Neural cell (in vitro differentiated cells): Measurements from ENCODE around the gene TYW5. TPM values are rescaled to one million over a fixed set of nuclear protein-coding genes. Genes with fewer than 3 reads are reported as not detected.

Source experiments
- H2AFZ ChIP-seq: fragments of 200-600, 300-800 bp; sonication (generic), shearing (Covaris generic); 2 replicates; pipeline ENCODE4 v1.6.0; 2014; ENCODE audit warnings: low read depth, mild to moderate bottlenecking, antibody characterized with exemption, low read length, moderate library complexity
- H3F3A ChIP-seq: fragments of 200-600 bp; shearing (Covaris generic); 2 replicates; pipeline ENCODE4 v1.6.1; 2016; ENCODE audit warnings: mild to moderate bottlenecking, moderate library complexity, mixed read lengths, antibody characterized with exemption, low read length; ENCODE audit not compliant: insufficient read depth, poor library complexity, severe bottlenecking
- H3K27ac ChIP-seq: fragments of 200-600, 300-800 bp; sonication (generic), shearing (Covaris generic); 2 replicates; pipeline ENCODE4 v1.5.1; 2014; ENCODE audit warnings: mild to moderate bottlenecking, low read length, moderate library complexity
- H3K27me3 ChIP-seq: fragments of 300-800, 200-600 bp; sonication (generic), shearing (Covaris generic); 2 replicates; pipeline ENCODE4 v1.6.0; 2014; ENCODE audit warnings: mild to moderate bottlenecking, low read depth, low read length, moderate library complexity; ENCODE audit not compliant: insufficient read depth
- H3K36me3 ChIP-seq: fragments of 300-800, 200-600 bp; sonication (generic), shearing (Covaris generic); 2 replicates; pipeline ENCODE4 v1.5.1; 2014; ENCODE audit warnings: mild to moderate bottlenecking, antibody characterized with exemption, low read length, moderate library complexity; ENCODE audit not compliant: insufficient read depth
- H3K4me2 ChIP-seq: fragments of 300-800, 200-600 bp; sonication (generic), shearing (Covaris generic); 2 replicates; pipeline ENCODE4 v1.6.0; 2014; ENCODE audit warnings: mild to moderate bottlenecking, low read length
- H3K4me3 ChIP-seq: fragments of 300-800, 200-600 bp; sonication (generic), shearing (Covaris generic); 2 replicates; pipeline ENCODE4 v1.5.1; 2014; ENCODE audit warnings: mild to moderate bottlenecking, low read length, moderate library complexity
- H3K79me2 ChIP-seq: fragments of 200-600 bp; shearing (Covaris generic); replicated peaks from 2 replicates; pipeline ENCODE4 v1.6.0; 2014; ENCODE audit warnings: mild to moderate bottlenecking, low read length, moderate library complexity; ENCODE audit not compliant: insufficient read depth
- H3K9ac ChIP-seq: fragments of 300-800, 200-600 bp; sonication (generic), shearing (Covaris generic); 2 replicates; pipeline ENCODE4 v1.6.1; 2016; ENCODE audit warnings: mild to moderate bottlenecking, low read length, mixed read lengths
- H3K9me2 ChIP-seq: fragments of 200-600 bp; shearing (Covaris generic); 2 replicates; pipeline ENCODE4 v1.6.1; 2016; ENCODE audit warnings: mild to moderate bottlenecking, low read length, mixed read lengths; ENCODE audit not compliant: insufficient read depth
- H3K9me3 ChIP-seq: fragments of 200-600, 300-800 bp; sonication (generic), shearing (Covaris generic); 2 replicates; pipeline ENCODE4 v1.6.1; 2016; ENCODE audit warnings: mild to moderate bottlenecking, mixed run types, low read length, moderate library complexity, mixed read lengths
- H4K20me1 ChIP-seq: fragments of 200-600 bp; shearing (Covaris generic); 2 replicates; pipeline ENCODE4 v1.6.1; 2016; ENCODE audit warnings: mild to moderate bottlenecking, mixed run types; ENCODE audit not compliant: insufficient read depth
- CTCF ChIP-seq: fragments of 450-650 bp; IDR thresholded peaks from 2 replicates; pipeline ENCODE4 v1.5.1; 2014; ENCODE audit warnings: antibody characterized with exemption, mild to moderate bottlenecking, moderate library complexity; ENCODE audit not compliant: poor library complexity, severe bottlenecking
- EP300 ChIP-seq: fragments of 450-650 bp; conservative IDR thresholded peaks from 2 replicates; pipeline ENCODE4 v1.6.1; 2014; ENCODE audit warnings: antibody characterized with exemption, mild to moderate bottlenecking, moderate library complexity; ENCODE audit not compliant: poor library complexity, severe bottlenecking
- EZH2 ChIP-seq: fragments of 200-600, 300-800 bp; shearing (Covaris generic), sonication (generic); IDR thresholded peaks from 2 replicates; pipeline ENCODE4 v1.6.1; 2014; ENCODE audit warnings: antibody characterized with exemption, low read length, borderline replicate concordance, mild to moderate bottlenecking; ENCODE audit not compliant: insufficient read depth, poor library complexity, severe bottlenecking
- MXI1 ChIP-seq: fragments of 450-650 bp; conservative IDR thresholded peaks from 2 replicates; pipeline ENCODE4 v1.6.1; 2014; ENCODE audit warnings: antibody characterized with exemption, mild to moderate bottlenecking; ENCODE audit not compliant: poor library complexity, severe bottlenecking
- POLR2AphosphoS5 ChIP-seq: IDR thresholded peaks from 2 replicates; pipeline ENCODE4 v1.6.1; 2012
- RAD21 ChIP-seq: fragments of 450-650 bp; conservative IDR thresholded peaks from 2 replicates; pipeline ENCODE4 v1.6.1; 2014; ENCODE audit warnings: antibody characterized with exemption, mild to moderate bottlenecking, moderate library complexity
- REST ChIP-seq: IDR thresholded peaks from 2 replicates; pipeline ENCODE4 v1.6.1; 2012; ENCODE audit warnings: borderline replicate concordance
- SMC3 ChIP-seq: fragments of 450-650 bp; conservative IDR thresholded peaks from 2 replicates; pipeline ENCODE4 v1.6.1; 2014; ENCODE audit warnings: antibody characterized with exemption, mild to moderate bottlenecking, moderate library complexity; ENCODE audit not compliant: poor library complexity
- TAF1 ChIP-seq: IDR thresholded peaks from 2 replicates; pipeline ENCODE4 v1.6.1; 2012; ENCODE audit warnings: low read depth
- polyA plus RNA-seq: library from polyadenylated mRNA; depleted of rRNA; stranded (reverse); fragments of >200 nt; gene quantifications from 2 replicates; pipeline ENCODE4 v1.2.3, GENCODE V29; 2014

Gene TYW5
- polyA plus RNA-seq, 1 donor from 2014 or later = 15.2 TPM

GRCh38 chr2:199984755-199985154 lies 29.5 kb upstream of the TYW5 start:
- H3K27ac ChIP-seq = no peak overlapping the region
- H3K36me3 ChIP-seq = no peaks in the 10 kb centered on the region
- no peaks in the 10 kb centered on the region for H3F3A ChIP-seq
- no peaks in the 10 kb centered on the region for H3K9me2 ChIP-seq
- no peak overlapping the region for H3K9ac ChIP-seq
- H3K4me3 ChIP-seq = no peak overlapping the region
- TF ChIP-seq MXI1 (no peak), RAD21 (no peak), CTCF (no peak), EZH2 (no peak), SMC3 (no peak), TAF1 (no peak), EP300 (no peak), POLR2AphosphoS5 (no peak), REST (no peak)
- H3K4me2 ChIP-seq = no peak overlapping the region
- no peaks in the 10 kb centered on the region for H3K27me3 ChIP-seq
- H3K9me3 ChIP-seq = no peaks in the 10 kb centered on the region
- no peak overlapping the region for H2AFZ ChIP-seq
- no peaks in the 10 kb centered on the region for H4K20me1 ChIP-seq
- no peaks in the 10 kb centered on the region for H3K79me2 ChIP-seq

- no peaks in the 10 kb centered on the region for H3F3A ChIP-seq
- no peak overlapping the region for H3K9ac ChIP-seq
- H3K79me2 ChIP-seq = no peaks in the 10 kb centered on the region
- no peaks in the 10 kb centered on the region for H3K36me3 ChIP-seq
- H3K4me3 ChIP-seq = no peak overlapping the region
- no peaks in the 10 kb centered on the region for H3K9me3 ChIP-seq
- H3K27ac ChIP-seq = no peak overlapping the region
- TF ChIP-seq CTCF = no peak
- TF ChIP-seq EZH2 = no peak
- TF ChIP-seq TAF1 = no peak
- TF ChIP-seq MXI1 = no peak
- no peak for TF ChIP-seq REST
- no peak for TF ChIP-seq RAD21
- no peak for TF ChIP-seq POLR2AphosphoS5
- no peak for TF ChIP-seq EP300
- no peak for TF ChIP-seq SMC3
- H4K20me1 ChIP-seq = no peaks in the 10 kb centered on the region
- H2AFZ ChIP-seq = no peak overlapping the region
- no peaks in the 10 kb centered on the region for H3K9me2 ChIP-seq
- H3K27me3 ChIP-seq = no peaks in the 10 kb centered on the region
- H3K4me2 ChIP-seq = no peak overlapping the region
These were observed 28.9 kb upstream of the TYW5 start for GRCh38 chr2:199984159-199984558.
